ENCODE results near the gene MLYCD.

The MLYCD gene

GRCh38 chr16:83898463-83899271 lies at the start of gene MLYCD:
Gene MLYCD, plus strand, starts transcription at chr16:83899115. Its CDS starts 30 bp downstream, at chr16:83899145.
- DNase-seq, result peak; percentile 69

GRCh38 chr16:83849421-83849820 lies 49.5 kb upstream of the MLYCD start:
- DNase-seq, result no peak

GRCh38 chr16:83850947-83851346 lies 48.0 kb upstream of the MLYCD start:
- no peak for DNase-seq

DNA sequence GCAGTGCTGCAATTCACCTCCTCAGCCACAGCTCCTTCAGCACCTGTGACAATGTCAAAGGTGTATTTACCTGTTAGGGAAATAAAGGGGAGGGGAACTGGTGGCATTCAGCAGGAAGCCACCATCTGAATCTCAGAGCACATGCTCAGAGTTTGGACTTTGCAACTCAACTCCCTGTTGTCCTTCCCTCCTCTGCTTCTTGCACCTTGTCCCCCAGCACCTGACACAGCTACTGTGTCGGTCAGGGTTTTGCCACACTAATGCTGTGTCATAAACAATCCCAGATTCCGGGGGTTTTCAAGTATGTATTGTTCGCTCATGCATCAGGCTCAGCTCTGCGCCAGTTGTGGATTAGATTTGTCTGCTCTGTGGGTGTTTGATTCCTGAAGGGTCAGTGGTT lies 47.4 kb upstream of the MLYCD start:
- DNase-seq, result no peak

DNA sequence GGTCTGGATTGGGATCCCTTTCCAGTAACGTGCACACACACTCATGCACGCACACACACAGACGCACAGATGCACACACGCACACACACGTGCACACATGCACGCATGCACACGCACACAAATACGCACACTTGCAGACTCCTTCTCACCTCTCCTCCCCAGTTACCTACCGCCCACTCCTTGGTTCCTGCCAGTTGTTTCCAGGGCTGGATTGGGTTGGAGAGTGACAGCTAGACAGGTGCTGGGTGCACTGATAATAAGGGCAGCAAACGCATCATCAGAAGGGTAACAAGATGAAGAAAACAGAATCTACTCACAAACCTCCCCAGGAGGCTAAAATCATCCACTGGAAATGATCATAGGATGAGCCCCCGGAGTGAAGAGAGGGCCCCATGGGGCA lies 46.1 kb upstream of the MLYCD start:
- no peak for DNase-seq

- DNase-seq, result no peak
Observed at GRCh38 chr16:83853834-83854233, 45.1 kb upstream of the MLYCD start.

DNA sequence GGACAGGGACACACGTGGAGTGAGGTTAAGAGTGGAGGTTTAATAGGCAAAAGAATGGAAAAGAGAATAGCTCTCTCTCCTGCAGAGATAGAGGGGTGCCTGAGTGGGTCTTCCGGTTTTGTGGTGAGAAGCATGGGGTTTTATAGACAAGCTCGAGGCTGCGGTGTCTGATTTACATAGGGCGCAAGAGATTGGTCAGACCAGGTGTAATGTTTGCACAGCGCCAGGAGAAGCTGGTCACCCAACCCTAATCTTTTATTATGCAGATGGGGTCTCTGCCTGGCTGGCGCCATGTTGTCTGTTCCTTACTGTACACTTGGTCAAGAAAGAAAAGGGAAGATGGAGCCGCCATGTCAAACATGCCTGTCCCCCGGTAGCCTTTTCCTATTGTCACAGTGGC lies 44.5 kb upstream of the MLYCD start:
- DNase-seq, result no peak

- no peak for DNase-seq
Observed at GRCh38 chr16:83856792-83857191, 42.1 kb upstream of the MLYCD start.

DNA sequence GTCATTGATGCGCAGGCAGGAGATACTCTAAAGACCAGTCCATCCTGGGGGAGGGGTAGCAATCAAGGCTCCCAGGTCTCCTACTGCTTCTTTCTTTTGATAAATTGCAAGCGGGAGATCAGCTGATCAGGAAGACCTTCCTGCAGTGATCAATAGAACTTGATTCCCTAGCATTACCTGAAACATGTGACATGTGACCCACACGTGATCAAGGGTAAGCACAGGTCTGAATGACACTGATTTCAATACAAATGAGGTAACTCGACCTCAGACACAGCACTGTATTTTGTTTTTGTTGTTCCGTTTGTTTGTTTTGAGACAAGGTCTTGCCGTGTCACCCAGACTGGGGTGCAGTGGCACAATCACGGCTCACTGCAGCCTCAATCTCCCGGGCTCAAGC lies 39.6 kb upstream of the MLYCD start:
- DNase-seq, result no peak

- DNase-seq, result no peak
Observed at GRCh38 chr16:83862661-83863060, 36.3 kb upstream of the MLYCD start.

GRCh38 chr16:83863682-83864081 lies 35.2 kb upstream of the MLYCD start:
- no peak for DNase-seq

- no peak for DNase-seq
Observed at GRCh38 chr16:83870830-83871229, 28.1 kb upstream of the MLYCD start.

- no peak for DNase-seq
Observed at GRCh38 chr16:83878838-83879237, 20.1 kb upstream of the MLYCD start.

- no peak for DNase-seq
Observed at GRCh38 chr16:83882163-83882885, 16.6 kb upstream of the MLYCD start.

GRCh38 chr16:83886199-83886971 lies 12.5 kb upstream of the MLYCD start:
- DNase-seq, result no peak

DNA sequence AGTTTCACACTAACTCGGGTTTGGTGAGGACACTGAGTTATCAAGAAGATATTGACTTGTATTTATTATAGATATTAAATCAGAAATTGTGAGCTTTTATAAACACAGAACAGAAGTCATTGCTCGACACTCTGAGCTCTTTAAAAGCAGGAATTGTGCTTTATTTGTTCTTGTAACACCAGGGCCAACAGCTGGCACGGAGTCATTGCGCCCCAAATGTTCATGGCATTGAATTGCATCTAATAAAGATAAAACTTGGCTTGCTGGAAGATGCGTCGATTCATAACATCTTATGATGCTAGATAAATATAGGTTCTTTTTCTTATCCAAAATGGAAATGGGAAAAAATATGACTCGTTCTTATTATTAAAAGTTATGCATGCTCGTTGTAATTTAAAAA lies 11.8 kb upstream of the MLYCD start:
- no peak for DNase-seq

DNA sequence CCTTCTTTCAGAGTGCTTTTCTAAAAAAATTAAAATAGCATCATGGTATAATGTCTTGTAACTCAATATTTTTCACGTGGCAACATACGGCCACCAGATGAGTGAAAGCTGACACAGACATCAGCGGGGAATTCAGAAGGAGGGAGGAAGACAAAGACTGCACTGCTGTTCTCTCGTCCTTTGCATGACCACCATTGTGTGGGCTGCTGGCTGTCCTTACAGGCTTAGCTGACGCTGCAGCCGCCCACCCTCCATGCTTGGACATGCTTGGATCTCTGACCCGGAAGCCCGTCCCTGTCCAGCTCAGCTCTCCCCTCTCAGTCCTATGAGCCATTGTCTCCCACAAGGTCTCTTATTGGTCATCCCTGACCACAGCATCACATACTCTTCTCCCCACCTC lies 11.4 kb upstream of the MLYCD start:
- DNase-seq, result no peak

- no peak for DNase-seq
Observed at GRCh38 chr16:83888672-83889044, 10.3 kb upstream of the MLYCD start.

- no peak for DNase-seq
Observed at GRCh38 chr16:83890359-83890758, 8.6 kb upstream of the MLYCD start.

- no peak for DNase-seq
Observed at GRCh38 chr16:83891742-83892141, 7.2 kb upstream of the MLYCD start.

- no peak for DNase-seq
Observed at GRCh38 chr16:83895243-83895642, 3.7 kb upstream of the MLYCD start.

DNA sequence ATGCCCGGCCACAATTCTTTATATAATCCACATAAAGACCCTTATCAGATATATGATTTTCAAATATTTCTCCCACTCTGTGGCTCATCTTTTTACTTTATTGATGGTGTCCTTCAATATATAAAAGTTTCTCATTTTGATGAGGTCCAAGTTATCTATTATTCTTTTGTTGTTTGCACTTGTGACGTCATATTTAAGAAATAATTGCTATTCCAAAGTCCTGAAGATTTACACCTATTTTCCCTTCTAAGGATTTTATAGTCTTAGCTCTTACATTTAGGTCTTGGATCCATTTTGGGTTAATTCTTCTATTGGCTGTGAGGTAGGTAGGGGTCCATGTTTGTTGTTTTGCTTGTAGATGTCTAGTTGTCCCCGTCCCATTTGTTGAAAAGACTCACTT lies 3.0 kb upstream of the MLYCD start:
- DNase-seq, result no peak

DNA sequence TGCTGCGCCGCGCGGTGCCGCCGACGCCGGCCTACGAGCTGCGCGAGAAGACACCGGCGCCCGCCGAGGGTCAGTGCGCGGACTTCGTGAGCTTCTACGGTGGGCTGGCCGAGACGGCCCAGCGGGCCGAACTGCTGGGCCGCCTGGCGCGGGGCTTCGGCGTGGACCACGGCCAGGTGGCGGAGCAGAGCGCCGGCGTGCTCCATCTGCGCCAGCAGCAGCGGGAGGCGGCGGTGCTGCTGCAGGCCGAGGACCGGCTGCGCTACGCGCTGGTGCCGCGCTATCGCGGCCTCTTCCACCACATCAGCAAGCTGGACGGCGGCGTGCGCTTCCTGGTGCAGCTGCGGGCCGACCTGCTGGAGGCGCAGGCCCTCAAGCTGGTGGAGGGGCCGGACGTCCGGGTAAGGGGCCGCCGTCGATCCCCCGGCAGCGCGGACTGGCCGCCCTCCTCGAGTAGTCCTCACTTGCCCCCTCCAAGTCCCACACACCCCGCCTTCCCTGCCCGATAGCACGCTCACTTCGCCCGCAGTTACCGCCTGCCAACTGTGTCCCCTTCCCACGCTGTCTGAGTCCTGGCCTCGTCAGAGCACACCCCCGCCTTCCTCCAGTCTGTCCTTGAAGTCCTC lies 470 bp downstream of the MLYCD start:
- DNase-seq, result peak; percentile 31
